HG02588 (cell line): Measurements from ENCODE around the gene BCL2L15.
A peak's percentile ranks its signal among the peaks of the same experiment; 100 is the strongest.

Source experiments
- ATAC-seq: cut with Tn5 transposase; IDR thresholded peaks from one replicate; pipeline ENCODE4 v1.9.1; 2021; ENCODE audit warnings: mild to moderate bottlenecking, moderate library complexity; ENCODE audit not compliant: unreplicated experiment

The BCL2L15 gene

GRCh38 chr1:113912594-113913311 lies 25.4 kb upstream of the BCL2L15 start:
- no peak for ATAC-seq

- ATAC-seq = peak; percentile 1
Observed at GRCh38 chr1:113905435-113905861, 18.1 kb upstream of the BCL2L15 start.

GRCh38 chr1:113904674-113905434 lies 17.5 kb upstream of the BCL2L15 start, which contains the start of the genes AP4B1 and DCLRE1B:
AP4B1 (minus strand) TSS chr1:113904799; CDS start chr1:113904717, 82 bp downstream.
DCLRE1B (plus strand) TSS chr1:113905326; CDS start chr1:113905587, 261 bp downstream.
- peak; percentile 89 for ATAC-seq

GRCh38 chr1:113904293-113904673 lies 16.9 kb upstream of the BCL2L15 start:
- ATAC-seq = peak; percentile 30

GRCh38 chr1:113903501-113904292 lies 16.3 kb upstream of the BCL2L15 start:
- no peak for ATAC-seq

GRCh38 chr1:113901191-113901590 lies 13.8 kb upstream of the BCL2L15 start:
- ATAC-seq = no peak

GRCh38 chr1:113899111-113899510 lies 11.7 kb upstream of the BCL2L15 start:
- no peak for ATAC-seq

- no peak for ATAC-seq
Observed at GRCh38 chr1:113898241-113898814, 10.9 kb upstream of the BCL2L15 start.

- ATAC-seq = no peak
Observed at GRCh38 chr1:113895961-113896360, 8.6 kb upstream of the BCL2L15 start.

GRCh38 chr1:113895098-113895497 lies 7.7 kb upstream of the BCL2L15 start:
- no peak for ATAC-seq

- ATAC-seq = no peak
Observed at GRCh38 chr1:113893267-113893666, 5.9 kb upstream of the BCL2L15 start.

- no peak for ATAC-seq
Observed at GRCh38 chr1:113891631-113892220, 4.3 kb upstream of the BCL2L15 start.

GRCh38 chr1:113890816-113891215 lies 3.4 kb upstream of the BCL2L15 start:
- ATAC-seq = no peak

GRCh38 chr1:113886417-113887401 lies 672 bp downstream of the BCL2L15 start:
- ATAC-seq = no peak

- ATAC-seq = no peak
Observed at GRCh38 chr1:113881661-113882060, 5.7 kb downstream of the BCL2L15 start.

- ATAC-seq = no peak
Observed at GRCh38 chr1:113879739-113880038, 7.7 kb downstream of the BCL2L15 start.

GRCh38 chr1:113876176-113876575 lies 11.2 kb downstream of the BCL2L15 start:
- no peak for ATAC-seq

GRCh38 chr1:113875714-113876113 lies 11.7 kb downstream of the BCL2L15 start:
- ATAC-seq = peak; percentile 31
